ENCODE measurements around the gene CWC27.
A peak's percentile ranks its signal among the peaks of the same experiment; 100 is the strongest.

Gene CWC27

GRCh38 chr5:65009207-65009606, 240.5 kb downstream of the CWC27 start:
- DNase-seq = no peak

DNA sequence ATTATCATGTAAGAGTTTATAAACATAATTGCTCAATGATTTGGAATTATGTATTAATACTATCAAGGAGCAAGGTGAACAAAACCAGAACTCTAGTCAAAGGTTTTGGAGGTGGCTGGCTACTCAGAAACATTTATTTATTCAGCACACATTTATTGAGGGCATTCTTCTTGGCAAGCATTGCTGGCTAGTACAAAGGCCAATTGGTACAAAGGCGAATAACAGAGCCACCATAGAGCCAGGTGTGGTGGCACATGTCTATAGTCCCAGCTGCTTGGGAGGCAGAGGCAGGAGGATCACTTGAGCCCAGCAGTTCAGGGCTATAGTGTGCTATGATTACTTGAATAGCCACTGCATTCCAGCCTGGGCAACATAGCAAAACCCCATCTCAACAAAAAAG, 242.1 kb downstream of the CWC27 start:
- DNase-seq = no peak

DNA sequence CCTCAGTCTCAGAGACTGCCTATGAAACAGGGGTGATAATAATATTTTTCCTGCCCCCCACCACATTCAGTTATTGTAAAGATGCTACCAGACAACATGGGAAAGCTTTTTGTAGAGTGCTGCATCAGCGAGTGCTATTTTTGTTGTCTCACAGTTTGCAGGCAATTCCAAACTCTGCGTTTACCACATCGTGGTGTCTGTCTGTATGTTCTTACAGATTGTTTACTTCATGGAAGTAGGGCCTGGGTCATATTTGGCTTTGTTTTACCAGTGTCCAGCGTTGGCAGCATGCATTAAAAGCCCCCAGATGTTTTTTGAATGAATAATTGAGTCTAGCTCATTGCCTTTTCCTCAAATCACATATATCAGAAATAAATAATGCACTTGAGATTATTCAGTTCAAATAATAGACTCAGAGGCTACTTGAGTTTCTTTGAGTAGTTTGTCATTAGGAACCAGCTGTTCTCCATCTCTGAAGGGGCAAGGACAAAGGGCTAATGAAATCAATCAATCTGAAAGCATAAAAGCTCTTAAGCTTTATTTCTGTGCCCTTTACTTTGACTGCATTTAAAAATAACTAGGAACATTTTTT, 243.7 kb downstream of the CWC27 start:
- no peak for DNase-seq

GRCh38 chr5:65013166-65013565, 244.4 kb downstream of the CWC27 start:
- DNase-seq = no peak

GRCh38 chr5:65014769-65015168, 246.0 kb downstream of the CWC27 start:
- DNase-seq = no peak

DNA sequence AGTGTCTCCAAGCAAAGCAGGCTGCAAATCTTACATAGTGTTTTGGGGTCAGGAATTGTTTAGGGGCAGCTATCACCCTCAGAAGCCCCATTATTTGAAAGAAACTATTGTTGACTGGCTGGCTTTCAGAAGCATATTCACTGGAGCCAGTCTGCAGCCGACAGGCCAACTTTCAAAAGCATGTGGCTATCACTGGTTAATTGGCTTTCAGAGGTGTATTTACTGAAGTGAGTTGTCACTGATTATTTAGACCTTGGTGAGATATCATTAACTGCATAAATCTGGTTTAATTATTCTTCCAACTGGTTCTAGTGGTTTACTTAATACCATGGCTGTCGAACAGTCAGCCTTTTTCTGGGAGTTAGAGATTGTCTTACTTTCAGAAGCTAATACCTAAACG, 247.0 kb downstream of the CWC27 start:
- DNase-seq = no peak

GRCh38 chr5:65017636-65018035, 248.9 kb downstream of the CWC27 start:
- DNase-seq = no peak

DNA sequence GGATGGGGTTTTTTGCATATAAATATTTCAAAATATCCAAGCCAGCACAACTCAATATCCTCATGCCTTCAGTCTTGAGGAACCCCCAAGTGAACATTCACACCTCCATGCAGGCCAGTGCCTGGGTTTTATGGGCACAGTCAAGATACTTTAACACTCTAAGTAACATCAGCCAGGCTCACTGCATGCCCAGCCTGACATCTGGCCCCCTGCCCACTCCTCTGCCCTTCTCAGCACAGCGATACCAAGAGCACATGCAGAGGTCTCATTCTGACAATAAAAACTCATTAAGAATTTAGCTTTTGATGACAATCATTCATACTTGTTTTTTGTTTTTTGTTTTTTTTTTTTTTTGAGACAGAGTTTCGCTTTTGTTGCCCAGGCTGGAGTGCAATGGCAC, 250.0 kb downstream of the CWC27 start:
- no peak for DNase-seq

GRCh38 chr5:65020492-65020891, 251.8 kb downstream of the CWC27 start:
- DNase-seq = no peak

DNA sequence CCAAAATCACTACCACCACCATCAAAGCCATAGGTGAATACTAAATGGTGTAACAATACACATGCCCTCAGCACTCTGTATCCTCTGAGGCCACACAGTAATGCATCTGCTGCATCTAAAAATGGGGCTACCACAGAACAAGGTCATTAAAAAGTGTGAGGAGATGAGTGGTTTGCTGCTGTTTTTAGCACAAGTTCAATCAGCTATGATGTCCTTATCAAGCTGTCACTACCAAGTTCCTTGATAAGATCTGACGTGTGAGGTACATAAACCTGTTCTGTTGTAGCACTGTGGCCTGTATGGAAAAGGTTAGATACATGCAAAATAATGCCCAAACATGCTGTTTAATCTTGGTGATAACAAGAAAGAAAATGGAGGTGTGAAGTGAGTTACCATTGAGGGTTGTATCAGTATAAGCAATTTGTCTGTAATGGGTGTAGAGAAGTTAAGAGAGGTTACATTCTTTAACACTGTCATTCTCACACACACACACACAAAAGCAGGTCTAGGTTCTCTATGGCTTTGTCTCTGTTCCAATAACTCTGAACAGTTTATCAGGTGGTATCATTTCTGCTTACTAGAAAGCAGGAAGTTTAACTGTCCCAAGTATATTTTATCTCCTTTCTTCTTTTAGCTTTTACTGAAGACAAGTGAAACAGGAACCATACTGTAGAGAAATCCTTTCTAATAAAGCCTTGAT, 252.9 kb downstream of the CWC27 start:
- DNase-seq = no peak

GRCh38 chr5:65022932-65023331, 254.2 kb downstream of the CWC27 start:
- DNase-seq = no peak

- no peak for DNase-seq
These were observed 256.0 kb downstream of the CWC27 start for GRCh38 chr5:65024681-65025080.

- no peak for DNase-seq
These were observed 258.3 kb downstream of the CWC27 start for GRCh38 chr5:65026816-65027548.

- no peak for DNase-seq
These were observed 260.4 kb downstream of the CWC27 start for GRCh38 chr5:65029178-65029577.

DNA sequence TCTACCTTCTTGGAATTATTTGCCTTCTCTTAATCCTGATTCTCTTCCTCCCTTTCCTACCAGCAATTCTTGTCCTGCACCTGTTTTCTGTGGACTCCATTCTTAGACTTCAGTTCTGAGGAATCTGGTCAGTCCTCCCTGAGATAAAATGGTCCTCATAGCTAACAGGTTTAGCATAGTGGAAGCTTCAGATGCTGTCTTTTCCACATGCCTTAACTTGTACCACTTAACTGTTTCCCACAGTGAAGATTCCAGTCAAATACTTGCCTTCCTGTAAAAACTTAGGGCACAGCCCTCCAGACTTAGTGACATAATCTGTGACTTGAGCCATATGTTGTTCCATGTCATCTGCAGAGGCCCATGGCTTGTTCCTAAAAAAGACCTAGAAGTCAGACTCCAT, 261.3 kb downstream of the CWC27 start:
- no peak for DNase-seq

DNA sequence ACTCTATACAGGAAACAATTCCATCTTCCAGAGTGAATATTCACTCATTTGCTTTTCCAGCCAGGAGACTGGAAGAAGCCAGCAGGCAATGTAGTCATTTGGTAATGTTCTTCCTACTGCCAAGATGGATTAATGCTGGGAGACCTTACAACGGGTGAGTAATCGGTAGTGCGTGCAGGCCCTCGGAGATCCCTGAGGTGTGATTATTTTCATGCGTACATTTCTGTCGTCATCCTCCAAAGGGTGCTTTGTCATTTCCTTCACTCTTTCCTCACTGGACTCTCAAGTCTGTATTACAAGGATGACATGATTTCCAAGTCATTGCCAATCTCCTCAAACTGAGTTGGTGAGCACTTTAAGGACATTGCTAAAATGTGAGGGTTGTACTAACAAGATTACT, 263.5 kb downstream of the CWC27 start:
- DNase-seq = no peak

GRCh38 chr5:65034029-65034812, 265.5 kb downstream of the CWC27 start:
- no peak for DNase-seq

DNA sequence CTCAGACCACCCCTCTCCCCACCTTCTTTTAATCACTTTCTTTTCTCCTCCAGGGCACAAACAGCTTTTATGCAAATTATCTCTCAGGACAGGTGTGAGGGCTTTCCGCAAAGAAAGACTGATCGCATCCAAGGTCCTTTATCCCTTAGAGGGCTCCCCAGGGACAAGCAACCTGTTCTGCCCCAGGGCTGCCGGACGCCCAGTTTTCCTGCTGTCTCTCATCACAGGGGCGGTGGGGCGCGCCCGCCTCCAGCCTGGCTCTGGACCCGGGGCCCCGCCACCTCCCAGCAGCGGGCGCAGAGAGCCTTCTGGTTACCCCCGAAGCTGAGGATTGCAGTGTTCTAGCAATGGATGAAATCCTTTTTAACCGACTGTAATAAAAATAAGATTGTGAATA, 266.1 kb downstream of the CWC27 start:
- no peak for DNase-seq

DNA sequence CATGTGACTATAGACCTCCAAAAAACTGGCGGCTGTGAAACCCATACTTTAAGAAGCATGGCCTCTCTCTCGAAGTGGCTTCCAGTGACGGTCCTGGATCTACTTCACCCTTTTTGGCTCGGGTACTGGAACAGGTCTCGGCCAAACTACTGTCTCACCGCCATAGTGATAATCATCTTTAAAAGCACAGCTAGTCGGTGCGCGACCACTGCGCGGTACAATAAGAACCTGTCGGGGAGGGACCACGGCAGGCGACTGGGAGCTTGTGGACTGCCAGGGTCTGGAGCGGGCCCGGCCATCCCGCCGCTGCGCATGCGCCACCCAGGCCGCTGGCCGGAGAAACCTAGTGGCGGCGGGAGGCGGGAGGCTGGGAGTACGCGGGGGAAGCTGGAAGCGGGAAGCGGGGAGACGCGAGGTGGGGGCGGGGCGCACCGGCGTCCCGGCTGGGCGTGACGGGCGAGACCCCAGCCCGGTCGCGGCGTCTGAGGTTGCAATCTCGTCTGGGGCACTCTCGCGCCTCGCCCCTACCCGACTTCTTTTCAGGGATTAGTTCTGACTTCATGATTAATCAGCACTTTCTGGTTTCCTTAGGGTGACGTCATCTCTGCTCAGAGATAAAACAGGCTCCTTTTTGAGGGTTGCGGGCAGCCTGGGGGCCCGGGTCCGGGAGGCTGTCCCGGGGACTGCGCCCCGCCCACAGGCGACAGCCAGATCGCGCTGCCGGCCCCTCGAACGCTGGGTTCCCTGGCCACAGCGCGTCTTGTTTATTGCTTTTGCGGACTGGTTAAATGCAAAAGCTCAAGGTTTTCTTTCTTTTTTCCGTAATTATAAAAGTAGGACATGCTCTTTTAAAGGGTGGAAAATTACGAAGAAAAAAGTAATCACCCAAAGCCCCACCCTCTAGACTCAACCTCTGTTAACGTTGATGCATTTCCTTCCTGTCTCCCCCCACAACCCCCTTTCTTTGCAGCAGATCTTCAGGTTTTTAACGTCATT, 266.8 kb downstream of the CWC27 start:
- peak; percentile 77 for DNase-seq

DNA sequence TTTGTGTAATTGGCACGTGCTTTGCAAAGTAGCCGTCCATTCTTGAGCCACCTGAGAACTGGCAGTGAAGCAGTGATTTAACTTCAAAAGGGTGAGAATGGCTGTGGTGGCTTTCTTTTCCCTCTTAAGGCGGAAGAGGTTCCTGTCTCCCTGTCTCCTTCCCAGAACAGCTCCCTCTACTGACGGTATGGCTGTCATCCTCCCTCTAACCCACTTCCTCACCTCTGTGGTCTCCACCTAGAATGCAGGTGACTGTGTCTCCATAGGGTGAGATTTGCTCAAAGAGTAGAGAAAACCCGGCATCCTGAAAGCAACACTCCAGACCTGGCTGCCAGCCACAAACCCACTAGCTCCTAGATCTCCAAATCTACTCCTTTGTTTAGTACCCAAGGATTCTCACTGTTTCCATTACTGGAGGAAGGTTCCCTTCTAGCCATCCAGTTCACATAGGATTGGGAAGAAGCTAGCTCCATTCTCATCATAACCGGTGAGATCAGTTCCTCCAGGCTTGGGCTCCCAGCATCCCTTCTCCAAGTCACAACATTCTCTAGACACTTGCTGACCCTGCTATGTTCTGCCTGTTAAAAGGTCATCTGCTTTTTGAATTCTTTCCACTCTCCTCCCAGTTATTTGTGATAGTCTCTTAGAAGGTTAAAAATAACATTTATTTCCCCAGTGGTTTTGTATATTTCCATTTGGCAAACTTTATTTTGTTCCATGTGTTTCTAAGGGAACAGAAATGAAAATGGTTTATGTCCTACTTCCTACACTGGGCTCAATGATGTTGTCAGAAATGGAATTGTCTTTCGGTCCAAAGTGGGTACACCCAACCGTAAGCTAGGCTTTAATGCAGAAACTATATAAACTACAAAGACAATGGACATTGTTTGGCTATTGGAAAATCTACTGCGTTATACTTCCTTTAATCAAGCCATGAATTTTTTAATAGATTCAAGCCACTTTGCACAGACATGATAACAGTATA, 269.4 kb downstream of the CWC27 start:
- DNase-seq = no peak
